Stimulated activated naive CD8-positive, alpha-beta T cell treated with anti-CD3 and anti-CD28 coated beads, Interleukin-15, amount 100 ng/mL, for 72 hours (primary cell): ENCODE results near the gene TYK2.
"Not testable (repeated sequence)": the region's sequence is repeated elsewhere in the genome, so short reads cannot be mapped to it uniquely, and the experiment has no call there.

ENCODE experiments used
- ATAC-seq: fragments of 150-1000 bp; cut with Tn5 transposase; 2 replicates; pipeline ENCODE4 v1.10.0; 2021; ENCODE audit warnings: mild to moderate bottlenecking, moderate library complexity
- DNase-seq, 2 donors: peaks; one replicate each; pipeline ENCODE4 v3.0.0; 2021 to 2022
- H3K27ac Mint-ChIP-seq, 2 donors: one replicate each; pipeline ENCODE4 v1.8.0; 2022; ENCODE audit warnings: mild to moderate bottlenecking in 2 of 2, mixed read lengths in 2 of 2, moderate library complexity in 2 of 2
- H3K27me3 Mint-ChIP-seq: one replicate; pipeline ENCODE4 v1.8.0; 2022; ENCODE audit warnings: mixed read lengths
- H3K4me1 Mint-ChIP-seq: one replicate; pipeline ENCODE4 v1.8.0; 2022; ENCODE audit warnings: mild to moderate bottlenecking, mixed read lengths
- H3K4me3 Mint-ChIP-seq, 2 donors: one replicate each; pipeline ENCODE4 v1.8.0; 2022; ENCODE audit warnings: mild to moderate bottlenecking in 2 of 2, mixed read lengths in 2 of 2, moderate library complexity in 1 of 2
- H3K9me3 Mint-ChIP-seq, 2 donors: one replicate each; pipeline ENCODE4 v1.8.0; 2022; ENCODE audit warnings: mixed read lengths in 2 of 2

TYK2 gene

GRCh38 chr19:10366950-10367512 lies 13.3 kb downstream of the TYK2 start:
- H3K27me3 Mint-ChIP-seq, H3K27ac Mint-ChIP-seq, DNase-seq, ATAC-seq, H3K4me3 Mint-ChIP-seq, H3K9me3 Mint-ChIP-seq: not testable (repeated sequence)
- peaks cover 20% of the 10 kb centered on the region for H3K4me1 Mint-ChIP-seq

GRCh38 chr19:10365518-10365917 lies 14.9 kb downstream of the TYK2 start:
- no peaks in the 10 kb centered on the region for H3K9me3 Mint-ChIP-seq
- no peak for ATAC-seq
- no peak for DNase-seq
- no peaks in the 10 kb centered on the region for H3K27me3 Mint-ChIP-seq
- no peak overlapping the region for H3K27ac Mint-ChIP-seq
- peaks cover 20% of the 10 kb centered on the region for H3K4me1 Mint-ChIP-seq
- no peak overlapping the region for H3K4me3 Mint-ChIP-seq

- Mint-ChIP-seq H3K9me3 (no peaks in the 10 kb centered on the region), H3K4me1 (peaks cover 19% of the 10 kb centered on the region), H3K27me3 (no peaks in the 10 kb centered on the region), H3K27ac (no peak overlapping the region), H3K4me3 (no peak overlapping the region)
- ATAC-seq (no peak), DNase-seq (no peak)
These were observed 15.7 kb downstream of the TYK2 start for GRCh38 chr19:10364644-10365043.

- DNase-seq, result no peak
- ATAC-seq, result no peak
- Mint-ChIP-seq H3K4me1 (peaks cover 11% of the 10 kb centered on the region), H3K4me3 (no peak overlapping the region), H3K9me3 (no peaks in the 10 kb centered on the region), H3K27me3 (no peaks in the 10 kb centered on the region), H3K27ac (no peak overlapping the region)
These were observed 16.5 kb downstream of the TYK2 start for GRCh38 chr19:10363789-10364281.

GRCh38 chr19:10362259-10362658 lies 18.1 kb downstream of the TYK2 start:
- no peak overlapping the region for H3K27ac Mint-ChIP-seq
- no peaks in the 10 kb centered on the region for H3K27me3 Mint-ChIP-seq
- no peak overlapping the region for H3K4me3 Mint-ChIP-seq
- ATAC-seq, result no peak
- DNase-seq, result no peak
- no peaks in the 10 kb centered on the region for H3K9me3 Mint-ChIP-seq
- H3K4me1 Mint-ChIP-seq, result no peaks in the 10 kb centered on the region

- Mint-ChIP-seq H3K9me3 (no peaks in the 10 kb centered on the region), H3K27me3 (no peaks in the 10 kb centered on the region), H3K4me3 (no peak overlapping the region), H3K27ac (no peak overlapping the region), H3K4me1 (no peaks in the 10 kb centered on the region)
- ATAC-seq, result no peak
- no peak for DNase-seq
These were observed 18.8 kb downstream of the TYK2 start for GRCh38 chr19:10361569-10362011.

- no peak overlapping the region for H3K4me3 Mint-ChIP-seq
- ATAC-seq (no peak), DNase-seq (no peak)
- H3K27ac Mint-ChIP-seq, result no peak overlapping the region
- no peaks in the 10 kb centered on the region for H3K27me3 Mint-ChIP-seq
- no peaks in the 10 kb centered on the region for H3K9me3 Mint-ChIP-seq
- H3K4me1 Mint-ChIP-seq, result no peaks in the 10 kb centered on the region
These were observed 23.9 kb downstream of the TYK2 start for GRCh38 chr19:10356431-10356830.

- DNase-seq, result peak; percentile 39 to 46
These were observed 26.5 kb downstream of the TYK2 start for GRCh38 chr19:10353793-10354391.

GRCh38 chr19:10352764-10353671 lies 27.4 kb downstream of the TYK2 start:
- Mint-ChIP-seq H3K4me1 (peaks cover 3% of the 10 kb centered on the region), H3K9me3 (no peaks in the 10 kb centered on the region), H3K27ac (peak overlapping the region in 1 of 2 donors; percentile 80), H3K4me3 (no peak overlapping the region), H3K27me3 (no peaks in the 10 kb centered on the region)
- peak; percentile 53 for ATAC-seq
- no peak for DNase-seq

More at GRCh38 chr19:10353793-10354391, 26.5 kb downstream of the TYK2 start:
- peak; percentile 55 for ATAC-seq
- Mint-ChIP-seq H3K4me1 (no peaks in the 10 kb centered on the region), H3K4me3 (no peak overlapping the region), H3K9me3 (no peaks in the 10 kb centered on the region), H3K27ac (peak overlapping the region in 1 of 2 donors; percentile 19), H3K27me3 (no peaks in the 10 kb centered on the region)

GRCh38 chr19:10346509-10346908 lies 33.9 kb downstream of the TYK2 start:
- no peak overlapping the region for H3K4me3 Mint-ChIP-seq
- peaks cover 5% of the 10 kb centered on the region for H3K4me1 Mint-ChIP-seq
- H3K27me3 Mint-ChIP-seq, result no peaks in the 10 kb centered on the region
- DNase-seq, result no peak
- no peaks in the 10 kb centered on the region for H3K9me3 Mint-ChIP-seq
- no peak for ATAC-seq
- no peak overlapping the region for H3K27ac Mint-ChIP-seq

- Mint-ChIP-seq H3K9me3 (no peaks in the 10 kb centered on the region), H3K27ac (no peak overlapping the region)
These were observed 35.6 kb downstream of the TYK2 start for GRCh38 chr19:10344780-10345179.

GRCh38 chr19:10343495-10343894 lies 36.9 kb downstream of the TYK2 start:
- DNase-seq, result no peak
- ATAC-seq, result no peak
- H3K27me3 Mint-ChIP-seq, result no peaks in the 10 kb centered on the region

More at GRCh38 chr19:10344780-10345179, 35.6 kb downstream of the TYK2 start:
- Mint-ChIP-seq H3K4me3 (no peak overlapping the region), H3K27me3 (no peaks in the 10 kb centered on the region), H3K4me1 (peaks cover 19% of the 10 kb centered on the region)
- ATAC-seq, result no peak
- DNase-seq, result no peak

GRCh38 chr19:10339977-10340376 lies 40.4 kb downstream of the TYK2 start:
- H3K9me3 Mint-ChIP-seq, result no peaks in the 10 kb centered on the region
- no peaks in the 10 kb centered on the region for H3K27me3 Mint-ChIP-seq
- ATAC-seq (no peak), DNase-seq (no peak)
- peak overlapping the region; percentile 83 to 98 for H3K27ac Mint-ChIP-seq
- peaks cover 58% of the 10 kb centered on the region for H3K4me1 Mint-ChIP-seq
- peak overlapping the region; percentile 79 to 87 for H3K4me3 Mint-ChIP-seq

More at GRCh38 chr19:10343495-10343894, 36.9 kb downstream of the TYK2 start:
- H3K9me3 Mint-ChIP-seq, result no peaks in the 10 kb centered on the region
- peaks cover 30% of the 10 kb centered on the region for H3K4me1 Mint-ChIP-seq
- H3K27ac Mint-ChIP-seq, result no peak overlapping the region
- H3K4me3 Mint-ChIP-seq, result no peak overlapping the region

GRCh38 chr19:10339380-10339960 lies 40.9 kb downstream of the TYK2 start, which contains the start of gene ICAM3:
Gene ICAM3, minus strand, starts transcription at chr19:10339624. Its CDS starts 10 bp downstream, at chr19:10339614.
- H3K4me1 Mint-ChIP-seq, result peaks cover 63% of the 10 kb centered on the region
- H3K9me3 Mint-ChIP-seq, result no peaks in the 10 kb centered on the region
- ATAC-seq (peak; percentile 98), DNase-seq (peak; percentile 59 to 77)
- H3K27me3 Mint-ChIP-seq, result no peaks in the 10 kb centered on the region
- H3K4me3 Mint-ChIP-seq, result peak within 1 kb of the TSS; percentile 79 to 87
- peak within 1 kb of the TSS; percentile 83 to 98 for H3K27ac Mint-ChIP-seq

GRCh38 chr19:10338940-10339339 lies 41.4 kb downstream of the TYK2 start:
- Mint-ChIP-seq H3K4me3 (peak overlapping the region; percentile 79 to 87), H3K4me1 (peaks cover 68% of the 10 kb centered on the region), H3K27me3 (no peaks in the 10 kb centered on the region), H3K27ac (peak overlapping the region; percentile 83 to 98), H3K9me3 (no peaks in the 10 kb centered on the region)
- ATAC-seq (peak; percentile 17), DNase-seq (no peak)
